Measurements from ENCODE around the gene TNRC6A. TPM values are rescaled to one million over a fixed set of nuclear protein-coding genes. Genes with fewer than 3 reads are reported as not detected.

The TNRC6A gene
- total and polyA plus RNA-seq, 10 of the 15 experiments (the other 5 are each of a cell fraction or from before 2014, with no cell fraction given), result 4.6 to 41.3 (median 29.7) TPM

DNA sequence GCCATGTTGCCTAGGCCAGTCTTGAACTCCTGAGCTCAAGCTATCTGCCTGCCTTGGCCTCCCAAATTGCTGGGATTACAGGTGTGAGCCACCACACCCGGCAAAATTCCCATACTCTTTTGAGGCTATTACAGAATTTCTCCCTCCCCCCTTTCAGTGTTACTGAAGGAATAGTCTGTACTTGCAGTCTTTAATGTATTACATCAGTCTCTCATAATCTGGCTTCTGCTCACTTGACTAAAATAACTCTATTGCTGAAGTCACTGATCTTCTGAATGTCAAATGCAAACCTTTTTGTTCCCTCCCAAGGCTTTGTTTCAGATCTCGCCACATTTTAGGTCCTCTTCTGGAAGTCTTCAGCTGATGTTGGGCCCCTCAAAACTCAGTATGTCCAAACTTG is 51.8 kb downstream of the TNRC6A start (continued):
- TF ChIP-seq MXI1 (IDR thresholded peaks at IDR 0.05; ENCODE audit: low read depth, low read length), result no peak
- TF ChIP-seq EZH2 (IDR thresholded peaks at IDR 0.05; ENCODE audit: borderline replicate concordance, control insufficient read depth, low read depth, low read length), result no peak
- TF ChIP-seq PML (IDR thresholded peaks at IDR 0.05; ENCODE audit: low read length), result no peak
- TF ChIP-seq REST (IDR thresholded peaks at IDR 0.05; ENCODE audit: low read depth, low read length), result no peak
- TF ChIP-seq RELA (IDR thresholded peaks at IDR 0.05; ENCODE audit: borderline replicate concordance, partially characterized antibody), result no peak
- TF ChIP-seq POLR2AphosphoS5 (IDR thresholded peaks at IDR 0.05; ENCODE audit: low read length), result no peak
- no peak for TF ChIP-seq ZNF274 (IDR thresholded peaks at IDR 0.05; ENCODE audit: insufficient read depth, insufficient read length)
- TF ChIP-seq CTCF (IDR thresholded peaks at IDR 0.05 in 2 of 3, conservative IDR thresholded peaks at IDR 0.05 in 1 of 3; ENCODE audit: control insufficient read depth in 2 of 3, extremely low read depth in 1 of 3, insufficient read depth in 1 of 3, low read depth in 3 of 3, low read length in 3 of 3), result no peak
- TF ChIP-seq MEF2A (IDR thresholded peaks at IDR 0.05; ENCODE audit: insufficient read depth, low read depth, low read length), result no peak
- TF ChIP-seq MLLT1 (IDR thresholded peaks at IDR 0.05), result no peak
- TF ChIP-seq BMI1 (IDR thresholded peaks at IDR 0.05; ENCODE audit: borderline replicate concordance), result no peak
